Lower leg skin (tissue), 3 donors: ENCODE results near the gene MYCBP2.

Experiments used
- CTCF ChIP-seq, 3 donors: fragments of 450-650 bp; IDR thresholded peaks; one replicate each; pipeline ENCODE4 v1.5.1; 2016; ENCODE audit warnings: antibody characterized with exemption in 3 of 3, mild to moderate bottlenecking in 3 of 3, moderate library complexity in 2 of 3
- POLR2A ChIP-seq, 2 donors: fragments of 450-650 bp; IDR thresholded peaks; one replicate each; pipeline ENCODE4 v1.6.1; 2016 to 2017; ENCODE audit warnings: antibody characterized with exemption in 2 of 2, mild to moderate bottlenecking in 1 of 2, moderate library complexity in 1 of 2

- TF ChIP-seq CTCF (IDR thresholded peaks at IDR 0.05) (no peak), POLR2A (IDR thresholded peaks at IDR 0.05) (no peak)
Measured at GRCh38 chr13:77031656-77032243, 295.1 kb downstream of the MYCBP2 start.
